SK-N-SH (cell line): Measurements from ENCODE around the gene ZBTB16.

ENCODE experiments used
- GATA2 ChIP-seq: sonication (generic); formaldehyde crosslinking; IDR thresholded peaks from 2 replicates; pipeline ENCODE4 v1.5.0; 2020; ENCODE audit warnings: mild to moderate bottlenecking, missing genetic modification reagents
- MXI1 ChIP-seq: IDR thresholded peaks from 2 replicates; pipeline ENCODE4 v1.6.1; 2012; ENCODE audit warnings: mild to moderate bottlenecking, low read depth, low read length, improper control_type of control experiment
- POLR2AphosphoS5 ChIP-seq: IDR thresholded peaks from 2 replicates; pipeline ENCODE4 v1.6.1; 2012; ENCODE audit warnings: low read depth, low read length
- RFX5 ChIP-seq: IDR thresholded peaks from 2 replicates; pipeline ENCODE4 v1.6.1; 2012; ENCODE audit warnings: mild to moderate bottlenecking, improper control_type of control experiment, low read length
- TAF1 ChIP-seq: IDR thresholded peaks from 2 replicates; pipeline ENCODE4 v1.6.1; 2012; ENCODE audit warnings: low read depth, mild to moderate bottlenecking, low read length, moderate library complexity, borderline replicate concordance
- TF ChIP-seq, protein P1 (sequence below): fragments of 200-600 bp; sonication (generic); IDR thresholded peaks from 2 replicates; pipeline ENCODE4 v1.6.1; 2017; ENCODE audit warnings: antibody characterized with exemption, mild to moderate bottlenecking, moderate library complexity
- TF ChIP-seq, protein P2 (sequence below): IDR thresholded peaks from 2 replicates; pipeline ENCODE4; 2012

DNA sequence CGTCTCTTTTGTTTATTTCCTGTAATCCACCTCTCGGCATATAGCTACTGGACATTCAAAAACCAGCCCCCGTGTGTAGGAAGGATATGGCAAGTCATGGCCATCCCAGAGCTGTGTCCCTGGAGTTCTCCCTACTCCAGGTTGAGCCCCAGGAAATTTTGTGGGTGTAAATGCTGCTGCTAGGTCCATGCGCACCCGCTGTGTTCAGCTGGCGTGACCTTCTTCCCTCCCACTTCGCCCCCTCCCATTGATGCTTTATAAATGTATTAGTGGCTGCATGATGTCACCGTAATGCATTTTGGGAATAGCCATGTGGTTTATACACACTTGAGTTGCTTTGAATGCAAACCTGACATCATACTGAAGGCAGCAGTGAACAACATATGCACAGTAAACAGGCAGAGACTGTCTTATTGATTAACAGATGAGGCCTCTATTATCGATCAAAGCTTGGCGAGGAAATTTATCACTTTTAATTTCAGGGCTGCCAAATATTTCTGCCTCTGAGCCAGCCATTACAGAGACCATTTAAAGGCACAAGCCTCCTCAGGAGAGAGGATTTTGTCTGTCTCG, 123.0 kb downstream of the ZBTB16 start:
- TF ChIP-seq, protein P1, sequence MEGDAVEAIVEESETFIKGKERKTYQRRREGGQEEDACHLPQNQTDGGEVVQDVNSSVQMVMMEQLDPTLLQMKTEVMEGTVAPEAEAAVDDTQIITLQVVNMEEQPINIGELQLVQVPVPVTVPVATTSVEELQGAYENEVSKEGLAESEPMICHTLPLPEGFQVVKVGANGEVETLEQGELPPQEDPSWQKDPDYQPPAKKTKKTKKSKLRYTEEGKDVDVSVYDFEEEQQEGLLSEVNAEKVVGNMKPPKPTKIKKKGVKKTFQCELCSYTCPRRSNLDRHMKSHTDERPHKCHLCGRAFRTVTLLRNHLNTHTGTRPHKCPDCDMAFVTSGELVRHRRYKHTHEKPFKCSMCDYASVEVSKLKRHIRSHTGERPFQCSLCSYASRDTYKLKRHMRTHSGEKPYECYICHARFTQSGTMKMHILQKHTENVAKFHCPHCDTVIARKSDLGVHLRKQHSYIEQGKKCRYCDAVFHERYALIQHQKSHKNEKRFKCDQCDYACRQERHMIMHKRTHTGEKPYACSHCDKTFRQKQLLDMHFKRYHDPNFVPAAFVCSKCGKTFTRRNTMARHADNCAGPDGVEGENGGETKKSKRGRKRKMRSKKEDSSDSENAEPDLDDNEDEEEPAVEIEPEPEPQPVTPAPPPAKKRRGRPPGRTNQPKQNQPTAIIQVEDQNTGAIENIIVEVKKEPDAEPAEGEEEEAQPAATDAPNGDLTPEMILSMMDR: no peak
- no peak for TF ChIP-seq GATA2 (CRISPR knock-in tag)
- TF ChIP-seq RFX5: no peak
- no peak for TF ChIP-seq MXI1
- no peak for TF ChIP-seq POLR2AphosphoS5
- TF ChIP-seq, protein P2, sequence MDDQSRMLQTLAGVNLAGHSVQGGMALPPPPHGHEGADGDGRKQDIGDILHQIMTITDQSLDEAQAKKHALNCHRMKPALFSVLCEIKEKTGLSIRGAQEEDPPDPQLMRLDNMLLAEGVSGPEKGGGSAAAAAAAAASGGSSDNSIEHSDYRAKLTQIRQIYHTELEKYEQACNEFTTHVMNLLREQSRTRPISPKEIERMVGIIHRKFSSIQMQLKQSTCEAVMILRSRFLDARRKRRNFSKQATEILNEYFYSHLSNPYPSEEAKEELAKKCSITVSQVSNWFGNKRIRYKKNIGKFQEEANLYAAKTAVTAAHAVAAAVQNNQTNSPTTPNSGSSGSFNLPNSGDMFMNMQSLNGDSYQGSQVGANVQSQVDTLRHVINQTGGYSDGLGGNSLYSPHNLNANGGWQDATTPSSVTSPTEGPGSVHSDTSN: no peak
- no peak for TF ChIP-seq TAF1
